ENCODE results near the gene KCNMA1. TPM values are rescaled to one million over a fixed set of nuclear protein-coding genes. Genes with fewer than 3 reads are reported as not detected.

Gene KCNMA1
- polyA plus RNA-seq, 1 donor: 19.6 TPM

DNA sequence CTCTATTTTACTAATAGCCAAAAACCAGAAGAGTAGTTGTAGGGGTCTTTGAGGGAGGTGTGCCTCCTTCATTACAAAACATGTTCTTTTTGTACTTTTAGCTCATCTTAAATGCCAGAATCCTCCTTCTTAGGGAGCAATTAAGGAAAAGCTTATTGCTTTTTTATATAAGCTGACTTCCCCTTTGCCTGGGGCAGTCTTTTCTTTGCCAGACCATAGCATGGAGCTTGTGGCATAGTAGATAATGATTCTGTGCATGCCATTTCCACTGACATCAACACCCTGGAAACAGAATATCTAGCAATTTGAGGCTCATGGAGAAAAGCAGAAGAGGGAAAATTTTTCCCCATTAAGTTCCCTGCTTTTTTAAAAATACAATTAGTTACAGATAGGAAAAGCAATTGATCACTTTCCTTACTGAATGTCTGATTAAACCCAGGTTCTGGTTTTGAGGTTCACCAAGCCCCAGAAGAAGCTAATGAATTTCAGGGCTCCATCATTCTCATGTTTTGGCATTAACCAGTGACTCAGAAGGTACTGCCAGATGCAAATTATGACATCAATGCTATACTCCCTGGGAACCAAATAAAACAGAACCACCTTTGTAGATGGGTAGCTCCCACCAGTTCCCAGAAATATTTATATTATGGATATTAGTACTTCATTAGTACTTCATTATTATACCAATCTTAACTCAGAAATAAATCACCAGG lies 410.6 kb downstream of the KCNMA1 start:
- Histone ChIP-seq H3K9me3 (ENCODE audit: control insufficient read depth, low read depth, low read length) (no peaks in the 10 kb centered on the region), H3K4me1 (ENCODE audit: control insufficient read depth, insufficient read depth, low read length) (no peaks in the 10 kb centered on the region), H3K27ac (ENCODE audit: low read length) (no peak overlapping the region), H3K27me3 (ENCODE audit: control insufficient read depth, insufficient read depth, low read length) (no peaks in the 10 kb centered on the region), H3K36me3 (ENCODE audit: control insufficient read depth, insufficient read depth, low read length) (no peaks in the 10 kb centered on the region), H3K4me3 (ENCODE audit: low read length) (no peak overlapping the region)
- DNase-seq: no peak

DNA sequence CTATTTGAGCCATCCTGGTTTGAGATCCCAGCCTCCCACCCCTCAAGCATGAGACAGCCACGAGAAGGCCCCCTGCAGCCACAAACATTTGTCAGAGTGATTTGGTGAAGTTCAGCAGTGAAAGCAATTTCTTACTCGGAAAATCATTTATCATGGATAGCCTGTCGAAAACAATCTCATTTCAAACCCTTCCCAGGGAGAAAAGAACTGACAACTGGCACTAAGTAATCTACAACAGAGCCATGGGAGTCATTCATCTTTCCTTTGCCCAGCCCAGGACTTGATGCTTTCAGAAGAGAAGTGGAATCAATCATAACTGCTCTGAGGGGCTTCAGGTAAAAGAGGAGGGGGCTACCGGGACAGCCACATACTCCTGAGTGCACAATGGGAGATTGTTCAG lies 411.2 kb downstream of the KCNMA1 start:
- Histone ChIP-seq H3K4me1 (ENCODE audit: control insufficient read depth, insufficient read depth, low read length) (no peaks in the 10 kb centered on the region), H3K27ac (ENCODE audit: low read length) (no peak overlapping the region)

DNA sequence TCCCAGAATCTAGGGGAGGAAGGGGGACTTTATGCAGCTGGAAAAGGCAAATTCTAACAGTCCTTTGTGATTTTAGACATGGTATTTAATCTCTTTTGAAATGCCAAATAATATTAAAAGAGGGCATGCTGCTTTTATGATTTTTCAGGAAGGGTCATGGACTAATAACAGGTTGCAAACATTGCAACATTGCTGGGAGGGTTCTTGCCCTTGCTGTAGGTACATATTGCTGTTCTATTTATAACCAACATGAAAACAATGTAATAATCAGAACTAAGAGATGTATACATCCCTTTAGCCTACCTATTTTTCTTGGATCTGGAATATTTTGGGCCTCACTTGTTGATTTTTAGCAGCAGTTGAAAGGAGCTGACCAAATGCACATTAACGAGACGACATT lies 411.6 kb downstream of the KCNMA1 start:
- Histone ChIP-seq H3K36me3 (ENCODE audit: control insufficient read depth, insufficient read depth, low read length) (no peaks in the 10 kb centered on the region), H3K27ac (ENCODE audit: low read length) (no peak overlapping the region), H3K4me1 (ENCODE audit: control insufficient read depth, insufficient read depth, low read length) (no peaks in the 10 kb centered on the region), H3K4me3 (ENCODE audit: low read length) (no peak overlapping the region), H3K27me3 (ENCODE audit: control insufficient read depth, insufficient read depth, low read length) (no peaks in the 10 kb centered on the region), H3K9me3 (ENCODE audit: control insufficient read depth, low read depth, low read length) (no peaks in the 10 kb centered on the region)
- no peak for DNase-seq
- no CpG with 5 or more reads among the region's 2 CpGs for WGBS (ENCODE audit: insufficient coverage, low lambda C conversion rate)

More for the DNA sequence above, 411.2 kb downstream of the KCNMA1 start:
- Histone ChIP-seq H3K27me3 (ENCODE audit: control insufficient read depth, insufficient read depth, low read length) (no peaks in the 10 kb centered on the region), H3K4me3 (ENCODE audit: low read length) (no peak overlapping the region), H3K9me3 (ENCODE audit: control insufficient read depth, low read depth, low read length) (no peaks in the 10 kb centered on the region), H3K36me3 (ENCODE audit: control insufficient read depth, insufficient read depth, low read length) (no peaks in the 10 kb centered on the region)
- DNase-seq: no peak
- WGBS (ENCODE audit: insufficient coverage, low lambda C conversion rate): 33% methylated on average over 1 of the region's 4 CpGs

DNA sequence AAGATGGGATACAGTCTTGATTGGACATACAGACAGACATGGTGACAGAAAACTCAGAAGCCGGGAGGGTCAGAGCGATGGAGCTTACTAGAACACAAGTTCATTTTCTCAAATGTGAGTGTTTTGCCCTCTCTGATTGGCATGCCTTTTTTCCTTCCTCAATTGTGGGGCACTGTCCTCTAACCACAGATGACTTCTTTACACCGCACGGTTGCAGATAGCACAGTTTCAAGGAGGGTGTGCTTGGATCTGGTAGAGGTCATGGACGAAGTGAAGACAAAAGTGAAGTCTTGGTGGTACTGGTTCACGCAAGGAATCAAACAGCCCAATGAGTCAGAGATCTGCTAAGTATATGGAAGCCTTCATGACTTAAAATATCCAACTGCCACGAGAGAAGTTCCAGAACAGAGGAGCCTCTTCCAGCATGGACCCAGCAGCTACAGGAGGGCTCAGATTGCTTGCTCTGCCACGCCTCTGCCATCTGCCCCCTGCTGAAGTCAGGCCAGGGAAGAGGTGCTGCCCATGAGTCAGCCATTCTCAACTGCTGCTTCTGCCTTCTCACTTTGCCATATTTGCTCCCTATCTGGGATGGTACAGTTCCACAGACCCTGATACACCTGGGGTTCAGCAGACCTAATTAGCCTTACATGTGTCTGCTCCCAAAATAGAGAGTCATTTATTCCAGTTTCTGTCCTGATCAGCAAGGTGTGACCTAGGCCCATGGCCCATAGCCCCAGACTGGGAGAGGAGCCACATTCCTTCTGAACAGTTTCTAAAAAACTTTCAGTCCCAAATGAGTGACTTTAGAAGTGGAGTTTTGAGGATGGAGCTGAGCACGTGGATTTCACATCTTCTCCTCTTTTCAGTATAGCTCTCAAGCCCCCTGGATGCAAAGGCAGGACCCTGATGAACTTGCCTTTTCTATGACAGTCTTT lies 413.8 kb downstream of the KCNMA1 start:
- H3K4me3 ChIP-seq (ENCODE audit: low read length): no peak overlapping the region
- H3K9me3 ChIP-seq (ENCODE audit: control insufficient read depth, low read depth, low read length): no peaks in the 10 kb centered on the region
- no peak overlapping the region for H3K27ac ChIP-seq (ENCODE audit: low read length)
- H3K27me3 ChIP-seq (ENCODE audit: control insufficient read depth, insufficient read depth, low read length): no peaks in the 10 kb centered on the region
- DNase-seq: no peak
- H3K36me3 ChIP-seq (ENCODE audit: control insufficient read depth, insufficient read depth, low read length): no peaks in the 10 kb centered on the region
- WGBS (ENCODE audit: insufficient coverage, low lambda C conversion rate): 90% methylated on average over 2 of the region's 9 CpGs
- H3K4me1 ChIP-seq (ENCODE audit: control insufficient read depth, insufficient read depth, low read length): no peaks in the 10 kb centered on the region

DNA sequence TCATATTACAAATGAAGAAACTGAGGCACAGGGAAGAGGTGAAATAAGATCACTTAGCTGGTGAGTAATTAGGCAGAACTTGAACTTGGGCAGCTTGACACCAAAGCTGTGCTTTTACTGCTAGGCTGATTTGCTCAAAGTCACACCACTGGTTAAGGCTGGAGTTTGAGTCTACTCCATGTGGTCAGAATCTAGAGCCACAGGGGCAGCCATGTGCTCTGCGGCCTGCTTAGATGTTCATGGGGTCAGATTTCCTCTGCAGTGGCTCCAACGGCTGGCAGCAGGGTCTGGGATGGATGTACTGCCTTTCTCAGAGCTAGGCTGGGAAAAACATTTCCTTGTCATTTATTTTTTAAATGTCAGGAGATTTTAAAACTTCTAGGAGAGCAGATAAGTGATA lies 417.5 kb downstream of the KCNMA1 start:
- DNase-seq: no peak
- H3K36me3 ChIP-seq (ENCODE audit: control insufficient read depth, insufficient read depth, low read length): no peaks in the 10 kb centered on the region
- no CpG with 5 or more reads among the region's 2 CpGs for WGBS (ENCODE audit: insufficient coverage, low lambda C conversion rate)
- H3K27ac ChIP-seq (ENCODE audit: low read length): no peak overlapping the region
- H3K4me3 ChIP-seq (ENCODE audit: low read length): no peak overlapping the region
- H3K27me3 ChIP-seq (ENCODE audit: control insufficient read depth, insufficient read depth, low read length): no peaks in the 10 kb centered on the region
- no peaks in the 10 kb centered on the region for H3K9me3 ChIP-seq (ENCODE audit: control insufficient read depth, low read depth, low read length)
- H3K4me1 ChIP-seq (ENCODE audit: control insufficient read depth, insufficient read depth, low read length): no peaks in the 10 kb centered on the region

DNA sequence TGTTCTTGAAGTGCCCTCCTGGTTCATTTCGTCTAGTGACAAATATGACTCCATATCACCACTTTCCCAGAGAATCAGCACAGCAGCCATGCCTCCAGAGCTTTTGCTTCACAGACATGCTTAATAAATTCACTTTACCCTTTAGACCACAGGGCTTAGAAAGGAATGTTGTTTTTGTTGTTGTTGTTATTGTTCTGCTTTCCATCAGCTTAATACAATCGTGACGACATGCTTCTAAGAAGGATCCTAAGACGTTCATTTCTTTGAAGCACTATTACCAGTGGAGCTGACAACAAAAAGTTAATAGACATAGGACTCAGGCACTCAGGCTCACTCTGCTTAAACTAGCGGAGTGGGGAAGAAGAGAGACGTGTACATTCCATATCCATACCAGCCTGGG lies 418.6 kb downstream of the KCNMA1 start:
- no CpG with 5 or more reads among the region's 6 CpGs for WGBS (ENCODE audit: insufficient coverage, low lambda C conversion rate)
- Histone ChIP-seq H3K4me1 (ENCODE audit: control insufficient read depth, insufficient read depth, low read length) (no peaks in the 10 kb centered on the region), H3K27me3 (ENCODE audit: control insufficient read depth, insufficient read depth, low read length) (no peaks in the 10 kb centered on the region), H3K27ac (ENCODE audit: low read length) (no peak overlapping the region), H3K9me3 (ENCODE audit: control insufficient read depth, low read depth, low read length) (no peaks in the 10 kb centered on the region), H3K36me3 (ENCODE audit: control insufficient read depth, insufficient read depth, low read length) (no peaks in the 10 kb centered on the region), H3K4me3 (ENCODE audit: low read length) (no peak overlapping the region)
- no peak for DNase-seq

DNA sequence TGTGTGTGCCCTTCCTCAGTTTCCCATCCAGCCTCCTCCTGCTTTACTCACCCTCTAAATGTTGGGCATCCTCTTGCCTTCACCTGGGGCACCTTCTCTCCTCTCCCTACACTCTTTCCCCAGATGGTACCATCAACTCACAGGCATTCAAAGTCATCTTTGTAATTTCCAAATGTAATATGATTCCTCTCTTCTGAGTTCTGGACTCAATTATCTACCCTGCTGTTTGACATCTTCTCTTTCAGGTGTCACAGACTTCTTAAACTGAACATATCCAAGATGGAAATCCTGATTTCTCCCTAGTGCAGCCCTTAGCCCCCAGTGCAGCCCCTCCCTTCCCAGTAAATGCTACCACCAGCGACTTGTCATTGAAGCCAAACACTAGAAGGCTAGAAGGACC lies 422.8 kb downstream of the KCNMA1 start:
- H3K4me3 ChIP-seq (ENCODE audit: low read length): no peak overlapping the region
- no peaks in the 10 kb centered on the region for H3K4me1 ChIP-seq (ENCODE audit: control insufficient read depth, insufficient read depth, low read length)
- H3K9me3 ChIP-seq (ENCODE audit: control insufficient read depth, low read depth, low read length): no peaks in the 10 kb centered on the region
- no peak for DNase-seq
- no peaks in the 10 kb centered on the region for H3K27me3 ChIP-seq (ENCODE audit: control insufficient read depth, insufficient read depth, low read length)
- H3K36me3 ChIP-seq (ENCODE audit: control insufficient read depth, insufficient read depth, low read length): no peaks in the 10 kb centered on the region
- no peak overlapping the region for H3K27ac ChIP-seq (ENCODE audit: low read length)
- no CpG with 5 or more reads among the region's 1 CpG for WGBS (ENCODE audit: insufficient coverage, low lambda C conversion rate)

DNA sequence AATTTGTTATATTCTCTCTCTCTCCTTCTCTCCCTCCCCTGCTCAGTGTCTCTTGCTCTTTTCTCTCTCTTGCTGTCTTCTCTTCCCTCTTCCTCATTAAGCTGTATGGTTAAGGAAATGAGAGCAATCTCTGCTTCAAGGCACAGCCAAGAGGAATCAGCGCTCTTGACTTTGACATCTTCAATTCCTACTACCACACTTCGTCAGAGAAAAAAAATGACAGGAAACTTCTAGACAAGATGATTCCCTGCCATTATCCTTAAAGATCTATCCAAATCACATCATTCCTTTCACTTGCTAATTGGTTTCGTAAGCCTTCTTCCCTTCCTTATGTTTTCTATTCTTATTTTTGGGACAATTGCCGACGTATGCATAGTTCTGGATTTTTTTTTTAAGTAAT lies 425.0 kb downstream of the KCNMA1 start:
- H3K4me1 ChIP-seq (ENCODE audit: control insufficient read depth, insufficient read depth, low read length): no peaks in the 10 kb centered on the region
- no peak overlapping the region for H3K27ac ChIP-seq (ENCODE audit: low read length)
- no peaks in the 10 kb centered on the region for H3K9me3 ChIP-seq (ENCODE audit: control insufficient read depth, low read depth, low read length)
- no peak for DNase-seq
- no peak overlapping the region for H3K4me3 ChIP-seq (ENCODE audit: low read length)
- no peaks in the 10 kb centered on the region for H3K36me3 ChIP-seq (ENCODE audit: control insufficient read depth, insufficient read depth, low read length)
- peaks cover 3% of the 10 kb centered on the region for H3K27me3 ChIP-seq (ENCODE audit: control insufficient read depth, insufficient read depth, low read length)
- 100% methylated on average over 3 of the region's 5 CpGs for WGBS (ENCODE audit: insufficient coverage, low lambda C conversion rate)

DNA sequence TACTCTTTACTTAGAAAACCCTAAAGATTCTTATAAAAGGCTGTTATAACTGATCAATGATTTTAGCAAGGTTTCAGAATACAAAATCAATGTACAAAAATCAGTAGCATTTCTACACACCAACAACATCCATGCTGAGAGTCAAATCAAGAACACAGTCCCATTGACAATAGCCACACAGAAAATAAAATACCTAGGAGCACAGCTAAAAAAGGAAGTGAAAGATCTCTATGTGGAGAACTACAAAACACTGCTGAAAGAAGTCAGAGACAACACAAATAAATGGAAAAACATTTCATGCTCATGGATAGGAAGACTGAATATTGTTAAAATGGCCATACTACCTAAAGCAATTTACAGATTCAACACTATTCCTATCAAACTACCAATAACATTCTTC lies 427.0 kb downstream of the KCNMA1 start:
- no peak overlapping the region for H3K27ac ChIP-seq (ENCODE audit: low read length)
- H3K36me3 ChIP-seq (ENCODE audit: control insufficient read depth, insufficient read depth, low read length): no peaks in the 10 kb centered on the region
- H3K27me3 ChIP-seq (ENCODE audit: control insufficient read depth, insufficient read depth, low read length): peaks cover 3% of the 10 kb centered on the region
- no peaks in the 10 kb centered on the region for H3K4me1 ChIP-seq (ENCODE audit: control insufficient read depth, insufficient read depth, low read length)
- no peak overlapping the region for H3K4me3 ChIP-seq (ENCODE audit: low read length)
- no peaks in the 10 kb centered on the region for H3K9me3 ChIP-seq (ENCODE audit: control insufficient read depth, low read depth, low read length)
- DNase-seq: no peak

DNA sequence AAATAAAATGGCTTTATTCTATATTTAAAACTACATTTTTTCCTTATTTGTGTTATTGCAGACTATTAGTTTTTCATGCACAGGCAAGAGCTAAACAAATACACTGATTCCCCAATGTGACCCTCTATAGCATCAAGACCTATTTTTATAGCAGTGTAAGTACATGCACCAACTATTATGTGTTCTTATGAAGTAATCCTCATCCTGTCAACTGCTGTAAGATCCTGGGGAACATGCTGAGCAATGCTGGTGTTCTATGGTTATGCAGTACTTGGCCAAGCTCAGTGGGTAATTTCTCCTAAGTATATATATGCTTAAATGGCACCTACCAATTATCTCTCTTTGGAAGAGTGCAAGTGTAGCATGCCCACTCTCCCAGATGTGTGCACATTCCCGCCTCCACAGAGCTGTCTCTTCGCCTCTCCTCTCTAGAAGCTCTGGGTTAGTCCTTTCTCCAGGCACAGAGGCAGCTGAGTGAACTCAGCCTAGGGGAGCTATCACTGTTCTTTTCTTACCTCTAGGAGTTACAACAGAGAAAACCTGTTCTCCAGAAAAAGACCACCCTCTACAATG lies 428.8 kb downstream of the KCNMA1 start:
- Histone ChIP-seq H3K4me3 (ENCODE audit: low read length) (no peak overlapping the region), H3K36me3 (ENCODE audit: control insufficient read depth, insufficient read depth, low read length) (no peaks in the 10 kb centered on the region), H3K27me3 (ENCODE audit: control insufficient read depth, insufficient read depth, low read length) (peaks cover 5% of the 10 kb centered on the region), H3K9me3 (ENCODE audit: control insufficient read depth, low read depth, low read length) (no peaks in the 10 kb centered on the region), H3K27ac (ENCODE audit: low read length) (no peak overlapping the region), H3K4me1 (ENCODE audit: control insufficient read depth, insufficient read depth, low read length) (no peaks in the 10 kb centered on the region)
- WGBS (ENCODE audit: insufficient coverage, low lambda C conversion rate): no CpG with 5 or more reads among the region's 2 CpGs
- DNase-seq: no peak
